Germinal center (tissue), 1 donor: ENCODE measurements around the gene SP2.
"Not testable (repeated sequence)": the region's sequence is repeated elsewhere in the genome, so short reads cannot be mapped to it uniquely, and the experiment has no call there.

ENCODE experiments used
- DNase-seq: peaks from one replicate; pipeline ENCODE4 v3.0.0; 2012; ENCODE audit warnings: mixed read lengths, low spot score

The SP2 gene

DNA sequence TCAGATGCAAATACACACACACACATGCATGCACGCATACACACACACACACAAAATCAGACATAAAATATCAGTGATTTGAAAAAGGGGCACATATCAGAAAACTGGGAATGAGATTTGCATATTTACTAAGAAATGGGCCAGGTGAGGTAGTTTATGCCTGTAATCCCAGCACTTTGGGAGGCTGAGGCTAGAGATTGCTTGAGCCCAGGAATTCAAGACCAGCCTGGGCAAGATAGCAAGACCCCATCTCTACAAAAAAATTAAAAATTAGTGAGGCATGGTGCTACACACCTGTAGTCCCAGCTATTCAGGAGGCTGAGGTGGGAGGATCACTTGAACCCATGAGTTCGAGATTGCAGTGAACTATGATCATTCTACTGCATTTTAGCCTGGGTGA lies 23.0 kb downstream of the SP2 start:
- DNase-seq: no peak

DNA sequence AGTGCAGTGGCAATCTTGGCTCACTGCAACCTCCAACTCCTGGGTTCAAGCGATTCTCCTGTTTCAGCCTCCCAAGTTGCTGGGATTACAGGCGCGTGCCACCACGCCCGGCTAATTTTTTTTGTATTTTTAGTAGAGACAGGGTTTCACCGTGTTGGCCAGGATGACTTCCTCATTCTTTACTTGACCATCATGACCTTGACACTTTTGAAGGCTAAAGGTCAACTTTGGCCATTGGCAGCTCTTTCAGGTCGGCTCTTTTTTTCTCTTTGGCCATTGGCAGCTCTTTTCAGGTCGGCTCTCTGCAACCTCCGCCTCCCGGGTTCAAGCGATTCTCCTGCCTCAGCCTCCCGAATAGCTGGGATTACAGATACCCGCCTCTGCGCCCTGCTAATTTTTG lies 23.9 kb downstream of the SP2 start:
- not testable (repeated sequence) for DNase-seq

DNA sequence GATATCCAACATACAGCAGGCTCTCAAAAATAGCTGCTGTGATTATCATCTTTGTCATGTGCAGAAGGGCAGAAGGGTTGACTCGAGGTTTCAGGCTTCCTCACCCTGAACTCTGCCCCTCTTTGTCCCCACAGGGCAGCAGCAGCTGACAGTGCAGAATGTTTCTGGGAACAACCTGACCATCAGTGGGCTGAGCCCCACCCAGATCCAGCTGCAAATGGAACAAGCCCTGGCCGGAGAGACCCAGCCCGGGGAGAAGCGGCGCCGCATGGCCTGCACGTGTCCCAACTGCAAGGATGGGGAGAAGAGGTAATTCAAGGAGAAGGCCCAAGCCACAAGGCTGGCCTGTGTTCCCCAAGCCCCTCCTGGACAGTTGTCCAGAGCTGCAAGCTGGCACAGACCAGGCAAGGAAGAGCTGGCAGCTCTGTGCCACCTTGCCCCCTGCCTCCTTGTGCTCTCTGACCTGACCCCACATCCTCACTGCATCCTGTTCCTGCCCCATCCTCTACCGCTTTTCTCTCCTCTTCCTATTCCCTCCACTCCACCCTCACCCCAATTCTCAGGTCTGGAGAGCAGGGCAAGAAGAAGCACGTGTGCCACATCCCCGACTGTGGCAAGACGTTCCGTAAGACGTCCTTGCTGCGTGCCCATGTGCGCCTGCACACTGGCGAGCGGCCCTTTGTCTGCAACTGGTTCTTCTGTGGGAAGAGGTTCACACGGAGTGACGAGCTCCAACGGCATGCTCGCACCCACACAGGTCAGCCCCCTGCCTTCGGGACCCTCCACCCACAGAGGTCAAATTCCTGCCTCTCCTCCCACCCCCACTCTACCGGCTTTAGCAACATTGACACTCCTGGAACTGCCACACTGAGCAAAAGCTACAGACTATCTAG lies 29.0 kb downstream of the SP2 start:
- no peak for DNase-seq

DNA sequence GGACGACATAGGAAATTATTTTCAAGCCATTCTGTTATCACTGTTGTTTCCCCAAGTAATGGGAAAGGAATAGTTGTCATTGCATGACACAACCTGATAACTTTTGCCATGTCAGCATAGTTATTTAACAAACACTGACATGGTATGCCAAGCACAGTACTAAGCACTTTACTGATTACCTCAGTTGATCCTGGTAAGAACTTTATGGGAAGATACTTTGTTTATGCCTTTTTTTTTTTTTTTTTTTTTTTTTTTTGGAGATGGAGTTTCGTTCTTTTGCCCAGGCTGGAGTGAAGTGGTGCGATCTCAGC lies 29.6 kb downstream of the SP2 start:
- DNase-seq: no peak

DNA sequence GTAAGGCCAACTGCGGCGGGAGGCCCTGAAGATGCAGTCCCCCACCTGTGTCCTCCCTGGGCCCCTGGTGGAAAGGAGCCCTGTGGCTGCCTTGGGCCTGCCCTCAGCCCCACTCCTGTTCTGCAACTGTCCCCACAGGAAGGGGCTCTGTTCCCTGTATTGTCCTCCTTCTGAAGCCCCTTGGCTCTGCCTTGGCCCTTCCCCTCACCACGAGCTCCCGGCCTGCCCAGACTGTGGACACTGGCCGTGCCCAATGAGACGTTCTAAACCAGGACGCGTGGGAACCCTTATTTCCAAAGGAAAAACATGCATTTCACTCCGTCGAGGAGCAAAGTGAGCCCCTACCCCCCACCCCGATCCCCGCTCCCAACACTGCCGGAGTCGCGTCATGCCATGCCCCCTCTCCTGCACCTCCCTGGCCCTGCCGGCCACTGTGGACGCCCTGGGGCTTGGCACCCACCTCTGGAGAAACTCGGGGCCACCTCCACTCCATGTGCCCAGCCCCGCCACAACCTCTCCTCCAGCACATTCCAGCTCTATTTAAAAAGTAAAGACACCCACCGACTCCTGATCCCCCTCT lies 31.9 kb downstream of the SP2 start:
- DNase-seq: no peak

DNA sequence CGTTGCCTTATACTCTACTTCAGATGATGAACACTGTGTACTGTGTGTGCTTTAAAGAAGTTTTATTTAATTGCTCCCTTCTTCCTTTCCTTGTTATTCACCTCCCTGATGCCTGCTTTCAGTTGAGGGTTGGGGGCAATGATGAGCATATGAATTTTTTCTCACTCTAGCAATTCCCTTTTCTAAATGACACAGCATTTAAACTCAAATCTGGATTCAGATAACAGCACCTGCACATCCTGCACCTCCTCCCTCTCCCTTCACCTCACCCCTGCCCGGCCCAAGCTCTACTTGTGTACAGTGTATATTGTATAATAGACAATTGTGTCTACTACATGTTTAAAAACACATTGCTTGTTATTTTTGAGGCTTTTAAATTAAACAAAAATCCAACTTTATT lies 32.4 kb downstream of the SP2 start:
- no peak for DNase-seq

DNA sequence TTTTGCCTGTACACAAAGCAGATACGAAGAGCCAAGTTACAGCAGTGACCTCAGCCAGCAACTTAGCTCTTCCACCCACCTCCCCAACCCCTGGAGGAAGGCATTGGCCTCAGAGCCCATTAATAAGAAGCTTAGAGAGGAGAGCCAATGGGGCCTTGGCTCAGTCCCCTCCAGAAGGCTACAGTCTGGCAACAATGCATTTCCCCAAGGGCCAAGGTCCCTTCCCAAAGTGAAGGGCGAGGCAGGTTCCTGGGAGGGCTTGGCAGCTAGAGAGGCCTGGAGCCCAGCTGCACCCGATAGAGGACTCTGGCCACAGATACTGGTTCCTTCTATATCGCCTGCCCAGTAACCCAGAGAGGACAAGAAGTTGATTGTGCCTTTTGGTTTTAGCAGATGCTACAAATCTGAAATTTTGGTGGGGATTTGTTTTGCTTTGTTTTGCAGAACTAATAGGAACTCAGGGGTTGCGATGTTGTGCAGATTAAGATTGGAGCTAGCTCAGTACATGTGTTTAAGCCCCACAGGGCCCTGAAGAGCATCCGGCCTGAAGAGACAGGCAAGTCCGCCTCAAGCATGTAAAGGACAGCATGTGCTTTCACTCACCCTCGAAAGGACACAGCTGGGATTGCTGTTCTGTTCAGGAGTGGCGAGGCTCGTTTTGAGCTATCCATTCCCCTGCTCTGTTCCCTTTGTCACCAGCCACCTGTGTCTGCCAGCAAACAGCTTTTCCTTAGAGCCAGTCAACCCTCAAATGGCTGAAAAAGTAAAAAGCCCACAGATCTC lies 33.4 kb downstream of the SP2 start:
- no peak for DNase-seq

DNA sequence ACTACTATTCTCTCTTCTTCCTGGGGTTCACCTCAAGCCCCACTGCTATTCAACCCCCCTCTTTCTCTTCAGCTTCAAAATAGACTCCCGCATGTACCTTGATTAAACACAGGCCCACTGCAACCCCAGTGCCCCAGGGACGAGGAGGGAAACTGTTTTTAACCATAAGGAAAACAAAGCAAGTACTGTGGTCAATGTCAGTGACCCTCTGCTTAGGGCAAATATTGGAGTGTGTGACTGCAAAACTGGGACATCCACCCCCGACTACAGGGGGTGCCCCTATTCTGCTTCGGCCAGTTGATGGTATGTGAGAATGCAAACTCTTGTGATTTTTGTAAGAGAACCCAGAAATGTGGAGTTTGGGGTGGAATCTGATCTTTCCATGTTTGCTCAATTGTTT lies 35.8 kb downstream of the SP2 start:
- no peak for DNase-seq

DNA sequence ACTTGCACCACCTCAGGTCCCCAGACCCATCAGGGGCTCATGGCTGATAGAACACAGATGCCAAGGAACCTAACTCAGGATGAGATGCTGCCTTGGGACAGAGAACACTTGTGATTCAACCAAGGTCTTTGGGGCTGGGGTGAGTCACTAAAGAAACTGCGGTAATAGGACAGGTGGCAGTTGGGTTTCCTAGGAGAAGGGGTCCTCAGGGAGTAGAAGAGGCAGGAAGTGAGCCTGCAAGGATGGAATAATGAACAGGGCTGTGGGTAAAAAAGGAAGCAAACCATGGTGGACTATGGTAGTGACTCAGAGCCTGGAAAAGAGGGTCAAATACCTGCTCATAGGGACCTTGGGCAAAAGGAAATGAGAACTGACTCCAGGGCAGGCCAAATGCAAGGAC lies 38.8 kb downstream of the SP2 start:
- no peak for DNase-seq

DNA sequence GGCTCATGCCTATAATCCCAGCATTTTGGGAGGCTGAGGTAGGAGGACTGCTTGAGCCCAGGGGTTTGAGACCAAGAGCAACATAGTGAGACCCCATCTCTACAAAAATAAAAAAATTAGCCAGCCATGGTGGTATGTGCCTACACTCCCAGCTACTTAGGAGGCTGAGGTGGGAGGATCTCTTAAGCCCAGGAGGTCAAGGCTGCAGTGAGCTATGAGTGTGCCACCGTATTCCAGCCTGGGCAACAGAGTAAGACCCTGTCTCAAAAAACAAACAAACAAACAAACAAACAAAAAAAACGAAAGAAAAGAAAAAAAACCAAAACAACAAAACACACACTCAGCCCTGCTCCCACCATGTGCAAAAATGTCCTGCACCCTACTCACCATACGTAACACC lies 39.4 kb downstream of the SP2 start:
- DNase-seq: not testable (repeated sequence)

DNA sequence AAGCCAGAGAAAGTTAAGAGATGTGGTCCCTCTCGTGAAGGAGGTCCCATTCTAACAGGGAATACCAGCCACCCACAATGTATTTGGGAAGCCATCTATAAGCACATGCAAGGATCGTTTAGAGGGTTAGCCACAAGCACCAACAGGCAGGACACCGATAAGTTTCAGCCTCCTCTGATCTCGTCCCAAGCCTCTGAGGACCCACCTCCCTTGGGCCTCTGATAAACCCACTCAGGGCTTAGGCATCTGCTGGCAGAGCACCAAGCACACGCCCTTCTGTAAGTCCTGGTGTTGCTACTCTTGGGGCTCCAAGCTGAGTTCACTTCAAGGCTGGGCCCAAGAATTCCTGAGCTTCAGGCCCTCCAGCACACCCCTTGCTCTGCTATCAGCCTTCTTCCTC lies 39.9 kb downstream of the SP2 start:
- DNase-seq: no peak

DNA sequence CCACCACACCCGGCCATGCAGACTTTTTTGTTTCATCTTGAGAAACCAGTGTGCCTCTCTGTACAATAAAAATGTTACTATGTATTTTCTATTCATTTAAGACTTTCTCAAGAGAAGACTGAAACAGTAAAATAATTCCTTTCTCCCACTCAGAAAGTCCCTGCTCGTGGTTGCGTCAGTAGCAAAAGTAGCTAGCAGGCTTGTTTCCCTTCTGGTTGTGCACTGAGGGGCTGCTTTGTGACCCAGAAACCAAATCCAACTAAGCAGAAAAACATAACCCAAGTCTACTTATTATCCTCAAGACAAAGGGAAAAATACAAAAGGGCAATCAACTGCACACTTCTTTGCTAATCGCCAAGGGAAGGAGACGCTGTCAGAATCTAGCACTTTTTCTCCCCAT lies 41.9 kb downstream of the SP2 start:
- no peak for DNase-seq

DNA sequence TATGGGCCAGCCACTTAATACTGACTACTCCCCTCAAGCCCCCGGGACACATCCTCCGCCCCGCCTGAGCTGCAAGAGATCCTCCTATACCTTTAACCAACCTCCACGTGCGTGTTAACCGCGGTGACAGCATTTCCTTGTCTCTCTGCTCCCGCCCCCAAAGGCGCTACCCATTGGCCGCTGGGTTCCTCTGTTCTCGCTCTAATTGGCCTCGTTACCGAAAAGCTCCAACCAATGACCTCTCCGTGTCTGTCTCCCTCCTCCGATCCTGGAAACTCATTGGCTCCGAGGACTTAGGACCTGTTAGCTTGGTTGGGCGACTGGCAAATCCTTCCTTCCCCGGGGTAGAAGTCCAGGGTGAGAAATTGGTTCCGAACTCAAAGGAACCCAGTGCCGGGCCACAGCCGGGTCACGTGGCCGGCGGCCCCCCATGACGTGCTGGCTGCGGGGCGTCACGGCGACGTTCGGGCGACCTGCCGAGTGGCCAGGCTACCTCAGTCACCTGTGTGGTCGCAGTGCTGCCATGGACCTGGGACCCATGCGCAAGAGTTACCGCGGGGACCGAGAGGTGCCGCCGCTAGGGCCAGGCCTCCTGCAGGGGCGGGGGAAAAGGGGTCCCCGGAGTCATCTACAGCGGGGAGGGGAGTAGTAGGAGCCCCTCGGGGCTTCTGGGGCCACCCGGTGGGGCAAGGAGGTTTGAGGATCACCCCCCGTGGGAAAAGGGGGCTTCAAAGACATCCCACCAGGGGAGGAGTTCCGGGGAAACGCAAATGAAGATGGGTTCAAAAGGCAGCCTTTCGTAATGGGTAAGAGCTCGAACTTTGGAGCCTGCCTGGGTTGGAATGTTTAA lies 45.4 kb downstream of the SP2 start, which contains the start of gene PNPO:
Gene PNPO (plus strand): TSS at position 326 of the 850 bp plus-strand sequence. CDS start 105 bp downstream, at position 431.
- peak; percentile 96 for DNase-seq

DNA sequence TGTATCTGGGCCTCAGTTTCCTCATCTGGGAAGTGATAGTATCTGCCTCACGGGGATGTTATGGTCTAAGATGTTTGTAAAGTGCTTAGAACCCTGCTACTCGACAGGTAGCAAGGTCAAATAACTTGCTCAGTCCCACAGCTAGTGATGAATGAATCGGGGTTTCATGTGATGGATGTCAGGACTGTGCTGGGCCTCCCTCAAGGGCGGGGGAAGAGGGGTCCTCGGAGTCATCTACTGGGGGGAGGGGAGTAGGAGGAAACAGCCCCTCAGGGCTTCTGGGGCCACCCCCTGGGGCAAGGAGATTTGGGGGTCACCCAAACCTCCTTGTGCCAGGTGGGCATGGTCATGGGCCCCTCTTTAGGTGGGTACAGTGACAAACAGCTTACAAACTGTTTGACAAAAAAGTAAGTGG lies 46.1 kb downstream of the SP2 start:
- no peak for DNase-seq

DNA sequence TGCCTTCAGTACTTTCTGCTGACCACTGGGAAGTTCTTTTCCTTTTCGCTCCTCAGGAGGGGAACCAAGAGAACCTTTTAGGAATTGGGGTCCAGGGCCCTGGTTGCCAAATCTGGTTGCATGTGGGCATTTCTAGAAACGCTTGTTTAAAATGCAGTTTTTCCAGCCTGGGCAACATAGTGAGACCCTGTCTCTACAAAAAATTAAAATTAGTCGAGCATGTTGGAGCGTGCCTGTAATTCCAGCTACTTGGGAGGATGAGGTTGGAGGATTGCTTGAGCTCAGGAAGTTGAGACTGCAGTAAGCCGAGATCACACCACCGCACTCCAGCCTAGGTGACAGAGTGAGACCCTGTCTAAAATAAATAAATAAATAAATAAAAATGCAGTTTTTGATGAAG lies 46.5 kb downstream of the SP2 start:
- no peak for DNase-seq

DNA sequence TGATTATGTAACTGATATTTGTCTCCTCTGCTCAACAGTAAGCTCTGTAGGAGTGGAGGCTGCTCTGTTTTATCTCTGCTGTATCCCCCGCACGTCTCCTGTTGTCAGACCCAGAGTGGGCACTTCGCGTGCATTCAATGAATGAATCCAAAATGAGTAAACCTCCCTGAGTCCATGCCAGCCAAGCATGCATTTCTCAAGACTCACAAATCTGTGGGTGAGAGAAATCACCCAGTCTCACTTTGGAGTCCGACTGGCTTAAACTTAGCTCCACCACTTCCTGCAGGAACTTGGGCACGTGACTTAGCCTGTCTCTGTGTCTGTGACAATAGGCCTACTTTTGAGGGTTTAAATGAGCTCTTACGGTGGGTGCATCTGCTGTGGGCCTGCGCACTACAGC lies 49.0 kb downstream of the SP2 start:
- DNase-seq: no peak

DNA sequence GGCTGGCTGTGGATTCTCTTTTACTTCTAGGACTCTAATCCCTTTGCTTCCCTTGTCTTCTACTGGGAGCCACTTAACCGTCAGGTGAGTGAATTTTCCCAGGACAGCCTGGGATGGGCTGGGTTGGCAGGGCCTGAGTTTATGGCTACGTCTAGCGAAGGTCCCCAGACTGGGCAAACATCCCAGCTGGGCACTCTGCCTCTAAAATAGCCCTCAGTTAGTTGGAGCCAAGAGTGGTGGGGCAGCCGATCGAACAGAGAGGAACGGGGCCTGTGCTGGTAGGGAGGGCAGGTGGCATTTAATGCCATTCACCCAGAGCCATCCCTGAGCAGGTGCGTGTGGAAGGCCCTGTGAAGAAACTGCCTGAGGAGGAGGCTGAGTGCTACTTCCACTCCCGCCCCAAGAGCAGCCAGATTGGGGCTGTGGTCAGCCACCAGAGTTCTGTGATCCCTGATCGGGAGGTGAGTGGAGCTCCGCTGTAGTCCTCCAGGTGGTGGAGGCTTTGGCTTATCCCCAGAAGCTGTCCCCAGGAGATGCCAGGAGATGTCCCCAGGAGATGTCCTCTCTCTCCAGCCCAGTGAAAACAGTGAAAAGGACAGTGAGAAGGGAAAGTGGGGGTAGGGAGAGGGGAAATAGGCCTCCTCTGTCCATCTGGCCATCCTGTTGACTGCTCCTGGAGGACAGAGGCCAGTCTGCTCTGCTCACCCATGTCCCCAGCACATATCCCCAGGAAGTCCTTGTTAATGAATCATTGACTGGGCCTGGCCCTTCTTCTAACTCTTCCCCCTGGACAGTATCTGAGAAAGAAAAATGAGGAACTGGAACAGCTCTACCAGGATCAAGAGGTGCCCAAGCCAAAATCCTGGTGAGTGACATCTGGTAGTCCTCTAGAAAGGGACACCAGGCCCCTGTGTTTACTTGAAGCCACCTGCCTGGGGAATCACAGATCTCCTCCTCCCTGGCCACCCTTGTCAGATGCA lies 49.8 kb downstream of the SP2 start:
- no peak for DNase-seq

DNA sequence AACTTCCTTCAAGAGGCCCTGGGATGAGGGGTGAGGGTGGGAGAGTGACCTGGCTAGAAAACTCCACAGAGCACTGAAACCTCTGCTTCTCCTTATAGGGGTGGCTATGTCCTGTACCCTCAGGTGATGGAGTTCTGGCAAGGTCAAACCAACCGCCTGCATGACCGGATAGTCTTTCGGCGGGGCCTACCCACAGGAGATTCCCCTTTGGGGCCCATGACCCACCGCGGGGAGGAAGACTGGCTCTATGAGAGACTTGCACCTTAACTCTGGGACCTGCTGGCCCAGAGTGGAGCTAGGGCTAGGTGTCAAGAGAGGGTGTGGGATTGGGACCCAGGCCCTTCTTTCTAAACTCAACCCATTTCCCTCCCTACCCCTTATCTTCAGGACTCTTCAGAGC lies 50.5 kb downstream of the SP2 start:
- DNase-seq: no peak

DNA sequence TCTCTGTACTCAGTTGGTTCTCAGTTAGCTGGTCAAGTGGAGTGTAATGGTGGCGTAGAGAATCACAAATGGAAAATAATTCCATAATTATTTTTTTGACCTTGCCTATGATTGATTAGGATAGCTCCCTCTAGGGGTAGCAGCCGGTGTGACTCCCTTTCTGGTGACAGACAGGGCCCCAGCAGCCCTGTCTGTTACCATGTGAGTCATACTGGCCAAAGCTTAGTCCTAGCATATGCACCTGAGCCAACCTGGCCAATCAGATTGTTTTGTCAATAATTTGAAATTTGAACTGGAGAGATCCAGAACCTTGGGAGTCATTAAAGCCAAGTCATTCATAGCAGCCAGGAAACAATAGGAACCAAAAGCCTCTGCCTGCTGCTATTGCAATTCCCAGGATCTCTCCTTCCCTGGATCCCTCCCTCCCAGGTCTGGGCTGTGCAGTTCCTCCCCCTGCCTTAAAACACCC lies 50.9 kb downstream of the SP2 start:
- peak; percentile 85 for DNase-seq

DNA sequence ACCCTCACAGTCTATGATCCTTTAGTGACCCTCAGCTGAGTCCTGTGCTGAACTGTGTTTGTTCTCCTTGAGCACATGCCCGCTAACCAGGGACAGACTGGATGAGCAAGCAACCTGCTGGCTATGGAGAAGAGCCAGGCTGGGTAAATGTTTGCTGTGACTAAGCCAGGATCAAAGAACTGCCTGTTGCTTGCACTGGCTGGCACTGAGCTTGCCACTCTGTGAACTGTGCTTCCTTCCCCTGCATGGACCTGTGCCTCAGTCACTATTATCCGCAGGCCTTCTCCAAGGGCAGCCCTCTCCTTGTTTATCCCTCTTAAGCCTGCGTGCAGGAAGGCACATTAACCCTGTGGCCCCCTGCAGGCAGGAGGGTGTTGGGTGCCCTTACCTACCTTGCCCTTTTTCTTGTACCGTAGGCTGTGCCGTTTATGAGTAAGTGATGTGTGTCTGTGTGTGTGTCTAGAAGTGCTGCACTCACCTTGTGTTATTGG lies 52.7 kb downstream of the SP2 start:
- DNase-seq: no peak
